ENCODE measurements around the gene IL17A.
"Not testable (repeated sequence)": the region's sequence is repeated elsewhere in the genome, so short reads cannot be mapped to it uniquely, and the experiment has no call there.

IL17A gene

DNA sequence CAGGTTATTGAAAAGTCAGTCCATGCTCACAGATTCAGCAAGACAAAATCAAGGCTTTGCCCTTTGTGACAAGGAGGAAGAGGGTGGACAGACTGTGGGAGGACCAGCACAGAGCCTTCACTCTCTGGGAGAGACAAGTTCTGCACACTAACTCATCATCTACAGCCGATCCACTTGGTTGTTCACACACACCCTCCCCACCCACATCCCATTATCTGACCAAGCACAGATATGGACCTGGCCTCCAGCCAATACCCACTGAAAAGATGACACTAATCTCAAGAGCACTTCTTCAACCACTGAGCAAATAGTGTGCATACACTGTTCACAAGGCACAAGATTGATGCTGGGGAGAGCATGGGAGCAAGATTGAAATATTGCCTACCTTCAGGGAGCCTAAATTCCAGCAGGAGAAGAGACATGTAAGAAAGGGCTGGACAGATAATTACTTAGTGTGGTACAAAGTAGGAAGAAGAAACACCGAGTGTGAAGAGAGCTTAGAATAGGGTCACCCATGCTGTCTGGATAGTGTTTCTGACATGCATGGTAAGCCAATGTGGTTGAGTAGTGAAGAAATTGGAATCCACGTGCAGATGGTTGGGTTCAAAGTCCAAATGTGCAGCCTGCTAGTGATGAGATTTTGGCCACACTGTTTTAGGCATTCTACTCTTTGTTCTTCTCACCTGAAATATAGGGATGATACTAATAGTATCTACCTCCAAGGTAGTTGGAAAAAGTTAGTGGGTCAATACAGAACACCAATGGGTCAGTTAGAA lies 21.7 kb upstream of the IL17A start:
- DNase-seq = no peak

GRCh38 chr6:52167267-52167666 lies 18.9 kb upstream of the IL17A start:
- DNase-seq = no peak

DNA sequence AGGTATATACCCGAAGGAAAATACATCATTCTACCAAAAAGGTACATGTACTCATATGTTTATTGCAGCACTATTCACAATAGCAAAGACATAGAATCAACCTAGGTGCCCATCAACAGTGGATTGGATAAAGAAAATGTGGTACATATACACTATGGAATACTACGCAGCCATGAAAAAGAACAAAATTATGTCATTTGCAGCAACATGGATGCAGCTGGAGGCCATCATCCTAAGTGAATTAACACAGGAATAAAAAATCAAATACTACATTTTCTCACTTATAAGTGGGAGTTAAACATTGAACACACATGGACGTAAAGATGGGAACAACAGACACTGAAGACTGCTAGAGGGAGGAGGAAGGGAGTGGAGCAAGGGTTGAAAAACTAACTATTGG lies 17.8 kb upstream of the IL17A start:
- not testable (repeated sequence) for DNase-seq

DNA sequence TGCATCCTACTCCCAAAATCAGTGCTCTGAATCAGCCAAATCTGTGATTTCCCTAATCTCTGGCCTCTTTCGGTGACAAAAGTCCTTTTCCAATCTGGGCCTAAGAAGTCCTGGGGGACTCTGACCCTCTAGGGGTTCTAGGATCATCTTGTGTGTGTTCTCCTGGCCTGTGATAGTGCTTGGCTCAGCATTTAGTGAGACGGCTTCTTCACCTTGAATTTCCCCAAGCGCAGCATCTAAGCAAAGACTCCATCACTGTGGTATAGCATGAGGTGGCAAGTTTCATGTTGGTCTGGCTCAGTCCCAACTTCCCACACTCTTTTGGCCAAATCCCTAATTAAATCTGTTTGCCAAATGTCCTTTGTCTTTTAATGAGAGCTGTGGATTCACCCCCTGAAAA lies 12.1 kb upstream of the IL17A start:
- no peak for DNase-seq

GRCh38 chr6:52176550-52176949 lies 9.6 kb upstream of the IL17A start:
- no peak for DNase-seq

GRCh38 chr6:52177961-52178360 lies 8.2 kb upstream of the IL17A start:
- no peak for DNase-seq

DNA sequence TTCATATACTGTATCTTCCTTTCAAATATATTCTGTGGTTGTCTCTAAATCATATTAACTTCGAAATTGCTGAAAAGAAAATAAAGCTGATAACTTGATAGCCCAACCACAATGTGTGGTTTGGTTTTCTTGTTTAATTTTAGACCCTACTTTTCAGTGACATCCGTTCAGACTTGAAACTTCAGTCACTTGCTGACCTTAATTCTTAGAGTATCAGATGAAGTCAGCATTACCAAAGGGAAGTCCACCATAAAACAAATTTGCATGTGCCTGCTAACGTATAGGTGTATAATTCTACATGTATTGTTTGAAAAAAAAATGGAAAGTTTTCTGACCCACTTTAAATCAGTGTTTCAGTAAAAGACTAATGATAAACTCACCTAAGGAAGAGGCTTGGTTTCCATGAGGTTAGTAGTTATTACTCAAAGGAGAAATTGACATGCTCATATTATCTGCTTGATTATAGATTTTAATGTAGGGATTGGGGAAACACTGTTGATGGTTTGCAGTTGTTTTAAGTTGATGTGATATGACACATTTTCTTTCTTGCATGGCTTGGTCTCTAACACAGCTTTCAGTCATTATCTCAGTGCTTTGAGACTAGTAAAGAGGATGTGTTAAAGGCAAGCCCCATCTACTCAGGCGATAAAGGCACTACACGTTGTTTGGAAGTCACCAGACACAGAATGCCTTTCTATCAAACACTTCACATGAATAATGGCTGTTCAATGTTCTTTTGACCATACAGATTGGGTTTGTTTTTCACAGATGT lies 5.2 kb upstream of the IL17A start:
- DNase-seq = no peak

DNA sequence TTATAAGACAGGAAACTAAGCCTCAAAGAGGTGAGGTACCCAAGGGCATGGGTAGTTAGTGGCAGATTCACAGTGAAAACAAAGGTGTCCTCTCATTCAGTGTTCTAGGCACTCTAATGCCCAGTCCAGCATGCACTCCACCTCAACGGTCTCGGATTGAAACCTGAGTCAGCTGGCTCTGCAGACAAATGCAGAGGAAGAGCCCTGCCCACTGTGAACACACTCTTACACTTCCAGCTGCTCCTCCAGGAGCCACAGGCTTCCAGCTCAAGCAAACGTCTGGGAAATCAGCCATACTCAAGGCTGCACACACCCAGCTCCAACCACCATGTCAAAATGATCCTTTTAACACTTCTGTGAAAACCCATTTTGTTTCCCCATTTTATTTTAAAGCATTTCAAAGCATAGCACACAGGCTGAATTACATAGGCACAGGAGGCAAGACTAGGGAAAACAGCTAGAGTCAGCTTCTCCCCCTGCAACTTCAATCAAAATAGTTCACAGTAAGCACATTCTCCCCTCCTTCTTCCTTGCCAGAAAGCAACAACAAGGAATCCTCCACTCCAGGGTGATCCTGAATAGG lies 3.0 kb upstream of the IL17A start:
- no peak for DNase-seq

GRCh38 chr6:52186480-52186879 lies 305 bp downstream of the IL17A start:
- no peak for DNase-seq

DNA sequence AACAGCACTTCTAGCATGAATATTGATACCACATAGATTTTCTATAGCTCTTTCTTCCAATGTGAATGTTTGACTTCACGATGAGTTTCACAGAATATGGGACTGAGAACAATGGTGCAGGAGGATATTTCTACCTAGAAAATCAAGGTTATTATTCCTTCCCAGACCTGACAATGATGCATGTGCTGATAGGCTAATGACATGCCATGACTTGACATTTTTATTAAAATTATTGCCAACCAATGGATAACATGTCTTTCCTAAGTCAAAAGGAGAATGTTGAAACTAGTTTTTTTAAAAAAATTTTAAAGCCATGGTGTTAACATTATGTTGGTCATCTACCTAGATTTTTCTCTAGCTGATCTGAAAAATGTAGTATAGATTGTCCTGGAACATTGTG lies 923 bp downstream of the IL17A start:
- no peak for DNase-seq

DNA sequence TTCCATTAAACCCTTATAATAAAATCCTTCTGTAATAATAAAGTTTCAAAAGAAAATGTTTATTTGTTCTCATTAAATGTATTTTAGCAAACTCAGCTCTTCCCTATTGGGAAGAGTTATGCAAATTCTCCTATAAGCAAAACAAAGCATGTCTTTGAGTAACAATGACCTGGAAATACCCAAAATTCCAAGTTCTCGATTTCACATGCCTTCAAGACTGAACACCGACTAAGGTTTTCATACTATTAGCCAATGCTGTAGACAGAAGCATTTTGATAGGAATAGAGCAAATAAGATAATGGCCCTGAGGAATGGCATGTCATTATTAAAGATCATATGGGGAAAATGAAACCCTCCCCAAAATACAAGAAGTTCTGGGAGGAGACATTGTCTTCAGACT lies 3.8 kb downstream of the IL17A start:
- no peak for DNase-seq

DNA sequence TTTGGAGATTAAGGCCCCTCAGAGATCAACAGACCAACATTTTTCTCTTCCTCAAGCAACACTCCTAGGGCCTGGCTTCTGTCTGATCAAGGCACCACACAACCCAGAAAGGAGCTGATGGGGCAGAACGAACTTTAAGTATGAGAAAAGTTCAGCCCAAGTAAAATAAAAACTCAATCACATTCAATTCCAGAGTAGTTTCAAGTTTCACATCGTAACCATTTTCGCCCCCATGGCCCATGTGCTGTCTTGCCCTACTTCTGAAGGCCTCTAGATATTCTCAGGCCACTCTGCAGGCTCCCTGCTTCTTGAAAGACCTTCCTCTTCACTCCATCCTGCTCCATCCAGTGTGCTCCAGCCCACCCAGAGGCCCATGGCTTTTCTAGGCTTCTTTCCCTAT lies 4.2 kb downstream of the IL17A start:
- DNase-seq = no peak

GRCh38 chr6:52191824-52192223 lies 5.6 kb downstream of the IL17A start:
- no peak for DNase-seq

GRCh38 chr6:52195886-52196285 lies 9.7 kb downstream of the IL17A start:
- no peak for DNase-seq

DNA sequence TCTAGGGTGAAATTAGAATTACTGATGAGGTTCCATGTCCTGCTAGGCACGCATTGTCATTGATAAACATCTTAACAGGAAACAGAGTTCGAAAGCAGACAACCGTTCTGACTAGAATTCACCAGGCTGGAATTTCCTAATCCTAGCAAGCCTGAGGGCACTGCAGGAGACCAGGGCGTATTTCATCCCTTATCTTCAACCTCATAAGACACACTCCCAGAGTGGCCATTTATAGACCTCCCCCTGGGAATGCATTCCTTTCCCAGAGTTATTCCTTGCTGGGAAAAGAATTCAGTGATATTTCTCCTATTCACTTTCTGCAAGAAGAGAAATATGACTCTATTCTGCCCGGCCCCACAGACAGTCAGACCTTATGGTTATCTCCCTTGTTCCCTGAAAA lies 13.9 kb downstream of the IL17A start:
- not testable (repeated sequence) for DNase-seq

DNA sequence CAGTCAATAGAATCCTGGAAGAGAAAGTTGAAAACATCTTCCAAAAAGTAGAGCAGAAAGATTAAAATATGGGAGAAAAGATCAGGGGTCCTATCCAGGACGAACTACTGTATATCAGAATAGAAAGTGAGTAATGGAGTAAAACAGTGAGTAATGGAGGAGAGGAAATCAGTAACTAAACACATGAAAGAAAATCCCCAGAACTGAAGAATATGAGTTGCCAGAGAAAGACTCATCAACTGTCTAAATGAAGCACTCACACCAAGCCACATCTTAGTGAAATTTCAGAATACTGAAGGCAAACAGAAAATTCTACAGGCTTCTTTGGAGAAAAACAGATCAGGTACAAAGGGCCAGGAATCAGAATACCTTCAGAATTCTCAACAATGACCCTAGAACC lies 14.9 kb downstream of the IL17A start:
- no peak for DNase-seq

GRCh38 chr6:52201493-52201892 lies 15.3 kb downstream of the IL17A start:
- no peak for DNase-seq

GRCh38 chr6:52207066-52207465 lies 20.9 kb downstream of the IL17A start:
- no peak for DNase-seq

- DNase-seq = no peak
These were observed 22.4 kb downstream of the IL17A start for GRCh38 chr6:52208612-52209011.

DNA sequence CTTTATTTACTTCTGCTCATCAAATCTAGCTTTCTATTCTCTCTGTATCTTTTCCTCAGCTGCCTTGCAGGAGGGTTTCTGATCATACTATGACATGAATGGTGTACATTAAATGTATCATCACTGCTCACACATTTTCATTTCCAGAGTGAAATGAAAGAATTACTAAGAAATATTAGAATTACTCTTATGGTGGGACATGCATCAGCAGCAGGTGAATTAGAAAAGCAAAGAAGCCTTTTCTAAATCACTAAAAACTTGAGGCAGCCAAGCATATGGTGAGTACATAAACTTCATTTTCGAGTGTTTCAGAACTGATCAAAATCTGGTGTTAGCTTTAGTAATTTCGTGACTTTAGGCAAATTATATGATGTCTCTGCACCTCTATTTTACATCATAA lies 23.6 kb downstream of the IL17A start:
- no peak for DNase-seq

DNA sequence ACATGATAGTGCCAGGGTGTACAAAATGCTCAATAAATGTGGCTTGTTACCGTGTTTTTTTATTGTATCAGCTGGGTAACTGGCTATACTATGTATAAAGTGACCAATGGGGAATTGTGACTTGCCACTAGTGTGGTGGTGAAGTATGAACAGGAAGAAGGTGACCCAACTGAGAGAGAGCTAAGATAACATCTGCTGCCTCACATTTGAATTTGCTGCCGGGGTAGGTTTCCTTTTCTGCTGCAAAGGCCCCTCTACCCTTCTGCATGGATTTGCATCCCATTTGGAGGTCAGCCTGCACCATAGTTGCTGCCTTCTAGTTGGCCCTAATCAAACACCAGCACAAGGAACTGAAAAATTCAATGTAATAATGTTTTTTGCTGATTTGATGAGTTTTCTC lies 24.1 kb downstream of the IL17A start:
- no peak for DNase-seq

- DNase-seq = no peak
These were observed 27.0 kb downstream of the IL17A start for GRCh38 chr6:52213127-52213526.

DNA sequence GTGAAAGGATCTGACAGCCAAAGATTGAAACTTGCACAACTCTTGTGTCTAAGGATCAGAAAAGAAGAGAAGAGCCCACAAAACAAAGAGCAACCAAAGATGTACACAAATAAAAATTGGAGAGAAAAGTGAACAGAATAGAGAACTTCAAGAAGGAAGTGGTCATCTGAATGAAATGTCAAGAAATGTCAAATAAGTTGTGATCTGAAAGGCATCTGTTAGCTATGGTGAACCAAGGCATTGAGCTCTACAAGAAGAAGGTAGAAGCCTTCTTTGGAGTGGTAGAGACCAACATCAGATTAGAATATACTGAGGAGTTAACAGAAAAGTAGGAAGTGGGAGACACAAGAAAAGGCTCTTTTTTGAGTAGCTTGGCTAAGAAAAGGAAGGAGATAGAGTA lies 29.6 kb downstream of the IL17A start:
- no peak for DNase-seq

DNA sequence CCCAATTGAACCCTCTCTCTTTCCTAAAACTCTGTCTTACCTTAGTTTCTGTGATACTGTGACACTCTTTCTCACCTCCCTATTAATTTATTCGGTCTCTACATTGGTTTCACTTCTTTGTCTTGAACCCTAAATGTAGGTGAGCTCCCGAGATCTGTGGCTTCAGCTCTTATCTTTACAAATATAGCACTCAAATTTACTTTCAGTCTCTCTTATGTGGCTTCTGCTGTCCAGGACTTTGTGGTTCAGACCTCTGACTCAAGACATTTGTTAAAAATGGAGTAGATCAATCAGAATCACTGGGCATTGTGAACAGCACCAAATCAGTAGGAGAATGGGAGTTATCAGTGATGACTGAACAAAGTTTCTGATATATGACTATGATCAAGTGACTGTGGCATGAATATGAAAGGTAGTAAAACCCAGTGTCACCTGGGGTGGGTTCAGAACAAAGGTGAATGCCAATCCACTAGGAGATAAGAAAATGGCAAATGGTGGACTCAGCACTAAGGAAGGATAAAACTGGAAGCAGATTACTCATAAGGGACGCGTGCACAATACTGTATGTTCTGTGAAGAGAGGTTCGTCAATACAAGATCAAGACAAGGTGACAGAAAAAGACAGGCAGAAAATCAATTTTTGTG lies 30.9 kb downstream of the IL17A start:
- DNase-seq = no peak

Measured in NCI-H524 treated with DMSO at 0.1 percent for 48 hours (cell line).